SK-N-SH (cell line): ENCODE results near the gene DCHS2. TPM values are rescaled to one million over a fixed set of nuclear protein-coding genes. Genes with fewer than 3 reads are reported as not detected.
A peak's percentile ranks its signal among the peaks of the same experiment; 100 is the strongest.

Experiments used
- CTCF ChIA-PET: fragments of 300-600, 350-600 bp; formaldehyde crosslinking; extraction: SDS; loops from one replicate; lab custom pipeline; 2021; lab: Yijun Ruan, JAX
- POLR2A ChIA-PET: fragments of 350-600 bp; sonication (Branson Sonifier 250); formaldehyde crosslinking; extraction: SDS; loops from one replicate; lab custom pipeline; 2020; ENCODE audit warnings: antibody characterized with exemption, inconsistent platforms; lab: Yijun Ruan, JAX
- DNase-seq: peaks from one replicate; pipeline ENCODE4 v3.0.0; 2012
- H2AFZ ChIP-seq: fragments of 200-600 bp; sonication (generic); 2 replicates; pipeline ENCODE4 v1.8.1; 2016; ENCODE audit warnings: antibody characterized with exemption, mild to moderate bottlenecking, low read depth
- H3F3A ChIP-seq: fragments of 200-600 bp; sonication (generic); replicated peaks from 2 replicates; pipeline ENCODE3; 2016; ENCODE audit warnings: antibody characterized with exemption, mild to moderate bottlenecking; ENCODE audit not compliant: insufficient read depth
- H3K27ac ChIP-seq, 2 experiments: fragments of 200-500 bp in 1 of 2; fragments of 200-600 bp in 1 of 2; sonication (Bioruptor generic) in 1 of 2; sonication (generic), shearing (Covaris generic) in 1 of 2; 2 replicates each; pipeline versions ENCODE4 v1.5.1 to v1.6.1; 2014 to 2016; ENCODE audit warnings: low read depth in 2 of 2, inconsistent platforms in 1 of 2, low read length in 1 of 2, mild to moderate bottlenecking in 1 of 2, mixed read lengths in 1 of 2
- H3K27me3 ChIP-seq: fragments of 200-600 bp; sonication (generic), shearing (Covaris generic); 2 replicates; pipeline ENCODE4 v1.6.1; 2016; ENCODE audit warnings: mixed run types; ENCODE audit not compliant: insufficient read depth
- H3K36me3 ChIP-seq, 2 experiments: fragments of 200-500 bp in 1 of 2; fragments of 200-600 bp in 1 of 2; sonication (Bioruptor generic) in 1 of 2; sonication (generic) in 1 of 2; replicated peaks in 1 of 2; 2 replicates each; pipeline versions ENCODE3 to v1.5.1; 2014 to 2016; ENCODE audit warnings: low read length in 1 of 2, mild to moderate bottlenecking in 1 of 2; ENCODE audit not compliant: insufficient read depth in 2 of 2, control insufficient read depth in 1 of 2
- H3K4me1 ChIP-seq, 2 experiments: fragments of 200-500 bp in 1 of 2; fragments of 200-600 bp in 1 of 2; sonication (Bioruptor generic) in 1 of 2; sonication (generic), shearing (Covaris generic) in 1 of 2; 2 replicates each; pipeline versions ENCODE4 v1.5.1 to v1.6.1; 2014 to 2016; ENCODE audit warnings: low read depth in 1 of 2, low read length in 1 of 2, mixed run types in 1 of 2; ENCODE audit not compliant: insufficient read depth in 2 of 2, control insufficient read depth in 1 of 2
- H3K4me2 ChIP-seq: fragments of 200-600 bp; sonication (generic), shearing (Covaris generic); 2 replicates; pipeline ENCODE4 v1.6.1; 2017; ENCODE audit warnings: mixed run types
- H3K4me3 ChIP-seq, 2 experiments: fragments of 200-500 bp in 1 of 2; fragments of 200-600 bp in 1 of 2; sonication (Bioruptor generic) in 1 of 2; sonication (generic), shearing (Covaris generic) in 1 of 2; 2 replicates each; pipeline versions ENCODE4 v1.5.1 to v1.8.1; 2014 to 2016; ENCODE audit warnings: low read depth in 2 of 2, inconsistent platforms in 1 of 2, low read length in 1 of 2, mild to moderate bottlenecking in 1 of 2, mixed read lengths in 1 of 2, moderate library complexity in 1 of 2
- H3K79me2 ChIP-seq: fragments of 200-600 bp; sonication (generic); 2 replicates; pipeline ENCODE4 v1.8.1; 2017; ENCODE audit warnings: mild to moderate bottlenecking; ENCODE audit not compliant: insufficient read depth
- H3K9ac ChIP-seq: fragments of 200-600 bp; sonication (generic); 2 replicates; pipeline ENCODE4 v1.6.1; 2017; ENCODE audit warnings: mixed run types
- H3K9me2 ChIP-seq: fragments of 200-600 bp; sonication (generic); 2 replicates; pipeline ENCODE4 v1.6.1; 2017; ENCODE audit warnings: mixed run types
- H3K9me3 ChIP-seq: fragments of 200-600 bp; sonication (generic); 2 replicates; pipeline ENCODE4 v1.6.1; 2017; ENCODE audit warnings: mixed run types, mild to moderate bottlenecking, moderate library complexity
- H4K20me1 ChIP-seq: fragments of 200-600 bp; sonication (generic); 2 replicates; pipeline ENCODE4 v1.6.1; 2017; ENCODE audit warnings: mild to moderate bottlenecking, mixed run types; ENCODE audit not compliant: insufficient read depth
- CTCF ChIP-seq: fragments of 200-600 bp; sonication (generic); IDR thresholded peaks from 2 replicates; pipeline ENCODE4 v1.6.1; 2017; ENCODE audit warnings: antibody characterized with exemption, mild to moderate bottlenecking, moderate library complexity
- EP300 ChIP-seq, 2 experiments: IDR thresholded peaks; 2 replicates each; pipeline versions ENCODE4 v1.4.0 to v1.6.1; 2012; ENCODE audit warnings: borderline replicate concordance in 1 of 2, low read depth in 1 of 2, low read length in 1 of 2
- GATA2 ChIP-seq: sonication (generic); formaldehyde crosslinking; IDR thresholded peaks from 2 replicates; pipeline ENCODE4 v1.5.0; 2020; ENCODE audit warnings: mild to moderate bottlenecking, missing genetic modification reagents
- MEF2A ChIP-seq: IDR thresholded peaks from 2 replicates; pipeline ENCODE4 v1.4.0; 2012; ENCODE audit warnings: low read depth, borderline replicate concordance
- MXI1 ChIP-seq: IDR thresholded peaks from 2 replicates; pipeline ENCODE4 v1.6.1; 2012; ENCODE audit warnings: mild to moderate bottlenecking, low read depth, low read length, improper control_type of control experiment
- NFIC ChIP-seq: IDR thresholded peaks from 2 replicates; pipeline ENCODE4 v1.4.0; 2012; ENCODE audit warnings: borderline replicate concordance
- NRF1 ChIP-seq: IDR thresholded peaks from 2 replicates; pipeline ENCODE4 v1.6.1; 2012; ENCODE audit warnings: low read depth, mild to moderate bottlenecking, low read length
- PBX3 ChIP-seq: IDR thresholded peaks from 2 replicates; pipeline ENCODE4; 2012
- RAD21 ChIP-seq: IDR thresholded peaks from 2 replicates; pipeline ENCODE4 v1.6.1; 2012; ENCODE audit warnings: mild to moderate bottlenecking, low read length
- REST ChIP-seq: IDR thresholded peaks from 2 replicates; pipeline ENCODE4 v1.6.1; 2012; ENCODE audit warnings: mild to moderate bottlenecking, low read depth, low read length, moderate library complexity
- RFX5 ChIP-seq: IDR thresholded peaks from 2 replicates; pipeline ENCODE4 v1.6.1; 2012; ENCODE audit warnings: mild to moderate bottlenecking, improper control_type of control experiment, low read length
- SMC3 ChIP-seq: IDR thresholded peaks from 2 replicates; pipeline ENCODE4 v1.6.1; 2012; ENCODE audit warnings: low read depth, low read length, improper control_type of control experiment
- ZBTB33 ChIP-seq: IDR thresholded peaks from 2 replicates; pipeline ENCODE4 v1.4.0; 2012; ENCODE audit warnings: low read depth, borderline replicate concordance
- WGBS: methylation state at CpG from one replicate; pipeline ENCODE4 v1.1.6; 2017; ENCODE audit warnings: low lambda C conversion rate; 5-methylcytosine and 5-hydroxymethylcytosine counted together
- polyA plus RNA-seq, 3 experiments: library from polyadenylated mRNA; depleted of rRNA; stranded (reverse); fragments of >200 nt; gene quantifications; 2 replicates each; pipeline ENCODE4 v1.2.3, GENCODE V29; 2012

DCHS2 gene
- polyA plus RNA-seq, 1 of the 3 experiments (the other 2 are of a cell fraction): not detected

- Histone ChIP-seq H3K27ac (no peak overlapping the region), H3K9ac (no peak overlapping the region), H3F3A (no peaks in the 10 kb centered on the region), H3K4me2 (no peak overlapping the region), H3K9me3 (no peaks in the 10 kb centered on the region), H2AFZ (no peak overlapping the region), H3K9me2 (no peaks in the 10 kb centered on the region), H3K4me1 (no peaks in the 10 kb centered on the region), H3K36me3 (no peaks in the 10 kb centered on the region), H4K20me1 (no peaks in the 10 kb centered on the region), H3K4me3 (no peak overlapping the region), H3K79me2 (no peaks in the 10 kb centered on the region), H3K27me3 (no peaks in the 10 kb centered on the region; the same call in 1 of the 2 replicates)
- WGBS: 9% methylated on average over 4 of the region's 4 CpGs
- no peak for DNase-seq
- POLR2A ChIA-PET: no interaction called here
- CTCF ChIA-PET: no interaction called here
- TF ChIP-seq REST (no peak), CTCF (no peak), NRF1 (no peak)
Observed at GRCh38 chr4:154406018-154406795, 85.4 kb downstream of the DCHS2 start.

GRCh38 chr4:154399259-154399974 is 92.2 kb downstream of the DCHS2 start:
- 4% methylated on average over 10 of the region's 10 CpGs for WGBS
- peak overlapping the region; percentile 61 for H2AFZ ChIP-seq
- TF ChIP-seq ZBTB33 (no peak), EP300 (IDR thresholded peaks at IDR 0.05; ENCODE audit: borderline replicate concordance in 1 of 2, low read depth in 1 of 2, low read length in 1 of 2) (no peak), MEF2A (no peak), NFIC (no peak), PBX3 (no peak), MXI1 (no peak), CTCF (peak; percentile 65), RAD21 (peak; percentile 60), SMC3 (peak; percentile 32), RFX5 (no peak), GATA2 (CRISPR knock-in tag) (no peak)

More at GRCh38 chr4:154399259-154399974, 92.2 kb downstream of the DCHS2 start:
- Histone ChIP-seq H3K4me2 (peak overlapping the region; percentile 74), H3K9ac (no peak overlapping the region), H3K27me3 (no peaks in the 10 kb centered on the region; the same call in 1 of the 2 replicates), H3F3A (no peaks in the 10 kb centered on the region), H3K4me1 (no peaks in the 10 kb centered on the region), H3K9me3 (no peaks in the 10 kb centered on the region), H3K79me2 (no peaks in the 10 kb centered on the region), H3K4me3 (peak overlapping the region; percentile 43 to 64), H4K20me1 (no peaks in the 10 kb centered on the region), H3K27ac (no peak overlapping the region), H3K36me3 (no peaks in the 10 kb centered on the region), H3K9me2 (no peaks in the 10 kb centered on the region)
- CTCF ChIA-PET: interaction anchor here (0.8 to 1.1 kb wide), 3 partner anchors 36 to 107 kb away, joined by 3 read pairs; no protein-coding TSS in a partner anchor
- POLR2A ChIA-PET: no interaction called here
- no peak for DNase-seq
